ENCODE data around the gene TRIM24.

The TRIM24 gene

DNA sequence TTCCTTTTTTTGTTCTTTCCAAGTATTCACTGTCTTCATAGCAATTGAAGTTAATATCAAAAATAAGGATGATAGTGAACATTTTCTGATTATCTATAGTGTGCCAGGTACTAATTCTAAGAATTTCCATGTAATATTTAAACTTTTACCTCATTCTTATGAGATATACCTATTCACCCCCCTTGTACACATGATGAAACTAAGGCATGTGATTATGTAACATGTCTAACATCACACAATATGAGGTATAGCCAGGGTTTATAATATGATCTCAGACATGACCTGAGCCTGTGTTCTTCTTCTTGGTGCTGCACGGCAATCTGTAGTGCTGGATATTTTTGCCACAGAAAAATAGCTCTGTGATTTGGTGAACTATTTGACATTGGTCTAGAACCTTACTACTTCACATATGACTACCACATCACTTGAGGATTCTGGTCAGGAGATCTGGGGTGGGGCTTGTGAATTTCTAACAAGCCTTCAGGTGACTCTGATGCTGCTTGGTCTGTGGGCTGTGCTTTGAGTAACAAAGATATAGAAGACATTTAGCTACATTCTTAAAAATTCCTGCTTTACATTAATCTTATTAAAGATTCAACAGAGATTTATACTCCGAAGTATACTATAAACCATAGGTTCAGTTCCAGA lies 79.1 kb downstream of the TRIM24 start:
- DNase-seq (ENCODE audit: low spot score) = no peak

GRCh38 chr7:138542183-138542582 lies 82.1 kb downstream of the TRIM24 start:
- no peak for DNase-seq (ENCODE audit: low spot score)

- no peak for DNase-seq (ENCODE audit: low spot score)
Observed at GRCh38 chr7:138543739-138544138, 83.7 kb downstream of the TRIM24 start.

DNA sequence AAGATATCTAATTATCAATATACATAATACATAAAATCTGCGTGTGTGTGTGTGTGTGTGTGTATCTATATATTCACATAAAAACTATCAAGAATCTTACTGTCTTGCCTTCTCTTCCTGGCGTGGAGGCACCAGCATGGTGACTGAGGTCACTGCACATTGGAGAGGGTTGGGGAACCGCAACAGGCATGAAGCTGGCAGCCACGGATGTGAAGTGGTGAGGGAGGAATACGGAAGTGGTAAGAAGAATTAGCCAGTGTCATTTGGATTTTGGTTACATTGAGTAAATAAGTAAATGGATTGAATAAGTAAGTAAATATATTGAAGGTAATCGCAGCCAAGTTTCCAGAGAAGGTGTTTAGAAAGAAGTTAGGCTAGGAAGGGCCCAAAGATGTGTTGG lies 85.1 kb downstream of the TRIM24 start:
- DNase-seq (ENCODE audit: low spot score) = no peak

DNA sequence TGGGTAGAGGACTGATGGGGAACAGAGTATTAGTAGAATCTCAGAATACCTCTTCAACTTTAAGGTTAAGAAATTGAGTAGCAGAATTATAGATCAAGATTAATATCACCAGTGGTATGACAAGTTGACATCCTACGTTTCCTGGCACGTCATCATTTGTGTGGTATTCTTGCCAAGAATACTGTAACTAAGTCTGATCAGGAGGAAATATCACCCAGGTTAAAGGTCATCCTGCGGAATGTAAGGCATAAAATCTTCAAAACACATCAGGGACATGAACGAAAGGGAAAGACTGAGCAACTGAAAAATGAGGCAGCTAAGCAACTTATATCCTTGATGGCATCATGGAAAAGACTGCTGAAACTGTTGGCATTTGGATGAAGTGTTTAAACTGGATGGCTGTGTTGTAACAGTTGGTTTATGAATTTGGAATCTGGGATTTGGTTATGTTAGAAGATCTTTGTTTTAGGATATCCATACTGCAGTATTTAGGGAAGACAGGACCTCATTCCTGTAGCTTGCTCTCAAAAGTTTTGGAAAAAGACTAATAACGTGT lies 86.1 kb downstream of the TRIM24 start:
- DNase-seq (ENCODE audit: low spot score) = peak; percentile 75

GRCh38 chr7:138546829-138547228 lies 86.8 kb downstream of the TRIM24 start:
- no peak for DNase-seq (ENCODE audit: low spot score)

DNA sequence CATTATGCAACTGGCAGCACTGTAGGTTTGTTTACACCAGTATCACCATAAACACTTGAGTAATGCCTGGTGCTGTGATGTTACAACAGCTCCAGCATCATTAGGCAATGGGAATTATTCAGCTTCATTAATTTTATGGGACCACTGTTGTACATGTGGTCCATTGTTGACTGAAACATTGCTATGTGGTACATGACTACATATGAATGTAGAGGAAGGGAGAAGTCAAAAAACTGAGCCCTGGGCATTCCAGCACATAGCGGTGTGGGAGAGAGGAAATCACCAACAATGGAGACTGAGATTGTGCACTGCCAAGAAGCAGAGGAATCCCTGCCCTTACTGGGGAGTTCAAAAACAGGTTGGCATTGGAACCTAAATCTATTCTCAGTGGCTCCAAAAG lies 89.0 kb downstream of the TRIM24 start:
- DNase-seq (ENCODE audit: low spot score) = no peak

GRCh38 chr7:138550337-138550736 lies 90.3 kb downstream of the TRIM24 start:
- no peak for DNase-seq (ENCODE audit: low spot score)

- no peak for DNase-seq (ENCODE audit: low spot score)
Observed at GRCh38 chr7:138551102-138551501, 91.0 kb downstream of the TRIM24 start.

DNA sequence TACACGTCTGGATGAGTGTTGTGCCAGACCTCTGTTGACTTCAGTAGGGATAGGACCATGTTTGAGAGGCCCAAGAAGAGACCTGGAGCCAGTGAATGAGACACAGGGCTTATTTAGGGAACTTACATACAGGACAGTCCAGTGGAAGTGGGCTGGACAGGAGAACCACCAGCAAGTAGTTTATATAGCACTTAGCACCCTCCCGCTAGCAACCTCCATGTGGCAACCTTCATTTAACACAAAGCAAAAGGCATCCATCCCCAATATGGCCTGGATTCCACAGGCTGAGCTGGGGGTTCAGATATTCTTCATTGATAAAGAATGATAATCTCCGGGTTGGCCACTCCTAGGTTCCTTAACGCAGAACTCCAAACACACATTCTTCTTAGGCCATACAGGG lies 93.7 kb downstream of the TRIM24 start:
- no peak for DNase-seq (ENCODE audit: low spot score)

DNA sequence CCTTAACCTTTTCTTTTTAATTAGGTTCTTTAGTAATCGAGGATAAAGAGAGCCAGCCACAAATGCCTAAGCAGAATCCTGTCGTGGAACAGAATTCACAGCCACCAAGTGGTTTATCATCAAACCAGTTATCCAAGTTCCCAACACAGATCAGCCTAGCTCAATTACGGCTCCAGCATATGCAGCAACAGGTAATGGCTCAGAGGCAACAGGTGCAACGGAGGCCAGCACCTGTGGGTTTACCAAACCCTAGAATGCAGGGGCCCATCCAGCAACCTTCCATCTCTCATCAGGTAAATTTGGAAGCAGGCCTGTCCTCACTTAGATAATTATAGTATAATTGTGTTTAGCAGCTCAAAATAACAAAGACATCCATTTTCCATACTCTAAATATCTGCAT lies 94.6 kb downstream of the TRIM24 start:
- DNase-seq (ENCODE audit: low spot score) = no peak

GRCh38 chr7:138555684-138556083 lies 95.6 kb downstream of the TRIM24 start:
- no peak for DNase-seq (ENCODE audit: low spot score)

GRCh38 chr7:138556771-138557484 lies 96.9 kb downstream of the TRIM24 start:
- no peak for DNase-seq (ENCODE audit: low spot score)

GRCh38 chr7:138559448-138559847 lies 99.4 kb downstream of the TRIM24 start:
- DNase-seq (ENCODE audit: low spot score) = no peak

- DNase-seq (ENCODE audit: low spot score) = no peak
Observed at GRCh38 chr7:138563808-138564207, 103.7 kb downstream of the TRIM24 start.

- DNase-seq (ENCODE audit: low spot score) = no peak
Observed at GRCh38 chr7:138564365-138564764, 104.3 kb downstream of the TRIM24 start.

DNA sequence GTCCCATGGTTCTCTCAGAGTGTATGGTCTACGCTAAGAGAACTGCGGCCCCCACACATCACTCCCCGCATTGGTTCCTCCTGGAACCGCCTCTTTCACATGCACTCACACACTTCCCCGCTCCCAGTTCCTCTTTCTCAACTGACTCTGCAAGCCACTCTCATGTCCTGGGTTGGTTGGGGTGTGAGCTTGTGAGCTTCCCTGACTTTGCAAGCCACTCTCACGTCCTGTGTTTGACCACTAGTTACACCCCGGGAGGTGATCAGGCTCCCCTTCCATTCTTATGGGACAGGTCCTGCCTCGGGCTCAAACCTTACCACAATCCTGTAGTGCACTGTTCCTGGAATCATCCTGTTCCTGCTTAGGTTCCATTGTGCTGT lies 105.0 kb downstream of the TRIM24 start:
- no peak for DNase-seq (ENCODE audit: low spot score)

DNA sequence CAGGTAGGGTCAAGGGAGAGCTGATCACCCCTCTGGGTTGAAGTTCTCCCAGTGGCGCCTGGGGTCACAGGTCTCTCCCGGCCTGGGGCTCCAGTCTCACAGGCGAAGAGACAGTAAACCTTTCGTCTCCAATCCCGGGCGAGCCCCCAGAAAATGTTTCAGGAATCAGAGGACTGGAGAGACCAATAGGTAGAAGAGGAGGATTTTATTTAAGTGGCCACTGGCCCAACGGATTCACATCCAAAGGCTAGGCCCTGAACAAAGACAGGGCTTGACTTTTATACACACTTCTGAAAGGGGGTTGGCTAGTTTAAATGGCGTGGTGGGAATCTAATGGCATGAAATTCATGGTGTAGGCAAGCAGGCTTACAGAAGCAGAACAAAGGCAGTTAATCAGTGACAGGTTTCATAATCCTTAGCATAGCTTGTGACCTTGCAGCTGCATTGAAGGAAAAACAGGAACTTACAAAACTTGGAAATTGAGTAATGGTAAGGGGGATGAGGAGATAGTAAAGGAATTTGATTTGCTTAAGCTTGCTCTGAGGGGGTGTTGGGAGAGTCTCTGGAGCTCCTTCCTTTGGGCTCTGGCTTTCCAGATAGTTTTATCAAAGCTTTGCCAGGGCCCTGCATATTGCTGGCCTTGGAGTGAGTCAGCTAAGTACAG lies 105.5 kb downstream of the TRIM24 start:
- DNase-seq (ENCODE audit: low spot score) = no peak

DNA sequence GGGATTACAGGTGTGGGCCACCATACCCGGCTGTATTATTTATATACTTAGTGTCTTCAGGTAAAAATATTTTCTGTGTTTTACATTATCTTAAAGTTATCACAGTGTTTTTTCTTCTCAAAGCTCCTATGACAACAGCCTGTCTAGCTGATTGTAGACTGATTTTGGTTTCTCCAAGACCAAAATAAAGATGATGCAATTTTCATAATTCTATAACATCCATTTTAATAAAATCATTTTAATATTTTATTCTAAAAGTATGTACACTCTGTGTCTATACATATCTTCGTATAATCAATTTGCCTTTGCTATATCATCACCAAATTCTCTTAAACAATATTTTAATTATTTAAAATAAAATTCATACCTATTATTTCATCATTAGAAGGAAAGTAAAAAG lies 108.6 kb downstream of the TRIM24 start:
- no peak for DNase-seq (ENCODE audit: low spot score)

DNA sequence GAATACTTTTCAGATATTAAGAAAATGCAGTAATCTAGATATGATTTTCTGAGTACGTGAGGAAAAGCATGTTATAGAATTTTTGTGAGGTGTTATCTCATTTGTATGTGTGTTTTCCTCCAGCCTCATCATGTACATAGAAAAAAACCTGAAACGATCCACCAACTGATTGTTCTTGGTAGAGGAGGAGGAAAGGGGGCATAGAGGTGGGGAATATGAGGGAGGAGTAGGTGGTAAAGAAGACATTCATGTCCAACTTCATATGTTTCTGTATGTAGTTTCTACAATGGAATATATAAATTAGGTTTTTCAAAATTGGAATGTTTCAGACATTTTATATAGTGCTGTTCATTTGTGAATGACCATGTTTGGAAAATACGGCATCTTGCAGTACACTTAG lies 109.4 kb downstream of the TRIM24 start:
- DNase-seq (ENCODE audit: low spot score) = no peak

GRCh38 chr7:138570715-138571114 lies 110.7 kb downstream of the TRIM24 start:
- no peak for DNase-seq (ENCODE audit: low spot score)

GRCh38 chr7:138573741-138574140 lies 113.7 kb downstream of the TRIM24 start:
- DNase-seq (ENCODE audit: low spot score) = no peak

DNA sequence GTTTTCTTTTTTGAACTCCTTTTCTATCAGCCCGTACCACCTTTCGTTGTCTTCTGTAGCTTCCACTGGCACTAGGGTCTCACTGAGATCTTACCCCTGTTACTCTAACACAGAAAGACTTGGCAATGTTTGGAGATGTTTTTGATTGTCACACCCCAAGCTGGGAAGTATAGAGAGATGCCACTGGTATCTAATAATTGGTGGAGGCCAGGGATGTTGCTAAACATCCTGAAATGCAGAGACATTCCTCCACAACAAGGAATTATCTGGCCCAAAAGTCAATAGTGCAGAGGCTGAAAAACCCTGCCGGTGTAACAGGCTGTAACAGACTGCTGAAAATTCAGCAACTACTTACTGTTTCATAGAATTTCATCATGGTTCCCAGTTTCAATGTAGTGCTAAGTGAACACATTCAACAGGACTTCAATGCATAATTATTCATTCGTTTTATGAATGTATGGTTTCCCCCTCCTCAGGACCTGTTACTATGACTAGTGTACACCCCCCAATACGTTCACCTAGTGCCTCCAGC lies 115.9 kb downstream of the TRIM24 start:
- DNase-seq (ENCODE audit: low spot score) = no peak
